GM19452 (cell line): ENCODE measurements around the gene TSSK6.

Source experiments
- ATAC-seq: cut with Tn5 transposase; IDR thresholded peaks from one replicate; pipeline ENCODE4 v1.9.1; 2021; ENCODE audit not compliant: unreplicated experiment

Gene TSSK6

DNA sequence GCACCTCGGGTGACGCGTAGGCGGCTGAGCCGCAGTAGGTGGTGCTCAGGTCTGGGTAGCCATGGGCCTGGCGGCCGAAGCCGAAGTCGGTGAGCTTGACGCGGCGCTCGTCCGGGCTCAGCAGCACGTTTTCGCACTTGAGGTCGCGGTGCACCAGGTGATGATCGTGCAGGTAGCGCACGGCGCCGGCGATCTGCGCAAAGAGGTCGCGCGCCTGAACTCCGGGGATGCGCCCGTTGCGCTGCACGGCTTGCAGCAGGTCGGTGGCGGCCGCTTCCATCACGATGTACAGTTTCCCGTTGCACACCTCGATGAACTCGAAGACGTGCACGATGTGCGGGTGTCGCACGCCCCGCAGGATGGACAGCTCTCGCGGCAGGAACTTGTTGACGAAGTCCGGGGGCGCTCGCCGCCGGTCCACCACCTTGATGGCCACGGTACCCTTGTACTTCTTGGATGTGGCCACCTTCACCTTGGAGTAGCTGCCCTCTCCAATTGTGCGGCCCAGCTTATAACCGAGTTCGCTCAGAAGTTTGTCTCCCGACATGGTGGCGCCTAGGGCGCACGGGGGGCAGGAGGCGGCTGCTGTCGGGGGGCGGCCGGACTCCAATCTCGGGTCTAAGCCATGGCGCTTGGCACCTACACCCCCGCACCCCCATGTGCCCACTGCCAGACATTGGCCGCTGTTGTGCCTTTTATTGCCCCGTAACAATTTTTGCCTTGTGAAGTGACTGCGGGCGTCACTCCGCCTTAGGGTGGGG lies at the start of gene TSSK6:
TSSK6 (minus strand) TSS at position 668 of the 761 bp plus-strand sequence; CDS start at position 547, 121 bp downstream.
- no peak for ATAC-seq

GRCh38 chr19:19563348-19563848 lies 48.0 kb upstream of the TSSK6 start:
- no peak for ATAC-seq

GRCh38 chr19:19562665-19563347 lies 47.5 kb upstream of the TSSK6 start:
- ATAC-seq: no peak

DNA sequence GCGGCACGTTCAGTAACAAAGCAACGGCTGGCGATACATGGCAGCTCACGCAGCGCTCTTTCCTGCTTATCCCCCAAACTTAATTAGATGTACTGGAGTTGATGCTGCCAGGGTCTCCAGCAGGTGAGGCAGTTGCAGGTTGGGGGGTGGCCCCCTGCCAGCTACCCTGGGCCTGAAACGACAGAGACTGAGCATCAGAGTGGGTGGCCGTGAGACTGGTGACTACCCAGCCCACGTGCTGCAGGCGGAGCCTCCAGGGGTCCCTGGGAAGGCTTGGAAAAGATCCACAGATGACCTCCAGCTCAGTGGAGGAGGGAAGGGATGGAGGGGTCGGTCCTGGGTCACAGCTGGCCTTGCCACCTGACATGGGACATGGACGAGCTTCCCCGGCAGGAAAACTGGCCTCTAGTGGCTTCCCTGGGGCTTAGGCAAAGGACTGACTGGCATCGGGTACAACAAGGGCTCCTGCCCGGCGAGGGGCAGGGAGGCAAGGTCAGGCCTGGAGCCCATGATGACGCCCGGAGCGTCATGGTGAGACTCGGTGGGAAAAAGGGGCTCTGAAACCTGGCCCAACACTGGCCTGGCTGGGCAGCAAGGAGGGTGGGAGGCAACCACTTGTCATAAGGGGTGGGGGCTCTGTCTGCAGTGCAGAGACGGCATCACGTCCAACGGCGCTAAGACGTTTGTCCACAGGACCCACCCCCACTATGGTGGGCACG lies 46.8 kb upstream of the TSSK6 start:
- no peak for ATAC-seq

DNA sequence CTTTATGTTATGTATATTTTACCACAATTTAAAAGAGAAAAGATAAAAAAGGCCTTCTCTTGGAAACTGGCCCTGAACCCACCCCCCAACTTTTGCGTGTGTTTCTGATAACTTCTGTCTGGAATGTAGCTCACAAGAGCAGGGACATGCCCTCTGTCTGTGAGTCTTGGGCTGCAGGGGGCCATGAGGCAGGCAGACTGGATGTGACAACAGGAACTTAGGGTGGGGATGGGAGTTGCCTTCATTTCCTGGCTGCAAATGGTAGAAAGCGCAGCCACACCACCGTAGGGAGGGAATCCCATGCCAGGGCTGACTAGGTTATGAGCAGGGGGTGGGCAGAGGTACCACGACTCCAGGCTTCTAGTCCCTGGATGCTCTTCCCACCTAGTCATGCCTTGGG lies 44.6 kb upstream of the TSSK6 start:
- no peak for ATAC-seq

GRCh38 chr19:19558636-19559035 lies 43.3 kb upstream of the TSSK6 start:
- no peak for ATAC-seq

DNA sequence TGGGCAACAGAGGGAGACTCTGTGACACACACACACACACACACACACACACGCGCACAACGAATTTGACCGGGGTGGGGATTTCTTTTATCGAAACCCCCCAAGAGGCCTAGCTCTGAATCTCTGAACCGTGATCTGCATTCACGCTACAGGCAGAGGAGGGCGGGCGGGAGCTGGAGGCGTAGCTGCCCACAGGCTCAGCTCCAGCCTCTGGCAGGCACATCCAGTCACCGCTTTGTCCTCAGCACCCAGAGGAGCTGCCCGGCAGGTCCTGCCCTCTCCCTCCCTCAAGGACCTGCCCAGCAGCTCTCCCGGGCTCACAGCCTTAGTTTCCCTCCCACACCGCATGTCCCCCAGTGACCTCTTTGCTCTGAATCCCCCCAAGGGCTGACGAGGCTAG lies 42.7 kb upstream of the TSSK6 start:
- no peak for ATAC-seq

DNA sequence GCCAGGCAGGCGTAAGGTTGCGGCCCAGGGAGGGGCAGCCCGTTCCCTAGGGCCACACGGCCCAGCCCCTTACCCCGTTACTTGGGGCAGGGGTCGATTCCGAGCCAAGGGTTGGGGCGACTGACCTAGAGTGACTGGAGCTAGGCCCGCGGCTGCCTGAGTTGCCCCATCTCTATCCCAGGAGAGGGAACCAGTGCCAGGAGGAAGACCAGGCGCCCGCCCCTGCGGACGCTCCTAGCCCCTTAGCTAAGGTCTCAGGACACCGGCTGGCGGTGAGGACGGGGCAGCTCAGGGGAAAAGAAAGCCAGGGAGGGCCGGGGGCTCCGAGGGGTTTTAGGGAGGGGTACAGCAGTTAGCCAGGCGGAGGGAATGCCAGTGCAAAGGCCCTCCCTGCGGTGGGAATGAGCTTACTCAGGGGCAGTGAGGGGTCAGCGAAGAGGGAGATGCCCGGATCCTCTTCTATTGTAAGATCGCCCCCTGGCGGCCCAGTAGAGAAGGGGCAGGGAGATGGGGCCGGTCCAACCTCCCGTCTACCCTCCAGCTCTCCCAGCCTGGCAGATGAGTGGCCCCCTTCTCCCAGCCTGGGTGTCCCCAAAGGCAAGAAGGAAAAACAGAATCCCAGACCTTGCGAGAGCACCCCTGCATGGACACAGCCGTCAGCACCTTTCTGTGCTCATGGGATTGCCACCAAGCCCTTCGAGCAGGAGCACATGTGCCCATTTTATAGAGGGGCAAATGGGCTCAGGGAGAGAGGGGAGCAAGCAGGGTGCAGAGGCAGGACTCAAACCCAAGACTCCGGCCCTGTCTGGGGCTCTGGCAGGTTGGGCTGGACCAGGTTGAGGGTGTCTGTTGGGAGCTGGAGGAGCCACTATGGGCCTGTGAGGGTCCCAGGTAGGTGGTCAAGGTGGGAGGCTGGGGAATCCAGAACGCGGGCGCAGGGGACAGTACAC lies 39.0 kb upstream of the TSSK6 start:
- ATAC-seq: no peak

GRCh38 chr19:19553670-19554069 lies 38.3 kb upstream of the TSSK6 start:
- ATAC-seq: no peak

DNA sequence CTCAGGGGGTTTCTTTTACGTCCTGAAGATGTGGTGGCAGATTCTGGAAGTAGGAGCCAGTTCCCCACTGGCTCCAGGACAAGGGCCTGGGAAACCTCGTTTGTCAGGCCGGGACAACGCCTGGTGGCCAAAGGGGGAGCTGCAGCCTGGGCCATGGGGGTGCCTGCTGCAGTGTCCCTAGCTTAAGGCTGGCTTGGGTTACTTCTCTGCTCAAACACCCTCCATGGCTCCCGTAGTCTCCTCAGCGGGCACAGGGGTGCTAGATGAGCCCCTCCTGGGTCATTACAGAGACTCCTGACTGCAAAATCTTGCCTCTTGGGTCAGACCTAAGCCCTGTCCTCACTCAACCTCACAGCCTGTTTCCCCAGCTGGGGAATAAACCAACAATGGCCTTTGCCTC lies 37.5 kb upstream of the TSSK6 start:
- no peak for ATAC-seq

DNA sequence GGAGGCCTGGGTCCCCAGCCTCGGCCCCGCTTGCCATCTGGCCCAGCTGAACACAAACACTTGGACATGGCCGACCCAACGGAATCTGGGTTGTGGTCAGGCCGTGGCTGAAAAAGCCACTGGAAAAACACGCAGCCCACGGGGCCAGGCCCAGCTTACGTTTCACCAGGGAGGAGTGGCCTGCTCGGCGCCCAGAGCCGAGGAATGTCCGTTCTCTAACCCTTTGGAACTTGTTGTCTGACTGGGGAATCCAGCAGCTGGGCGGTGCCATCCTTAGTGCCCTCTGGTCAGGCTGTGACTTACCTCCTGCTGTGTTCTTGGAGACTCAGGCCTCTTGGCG lies 36.5 kb upstream of the TSSK6 start:
- no peak for ATAC-seq

GRCh38 chr19:19550972-19551852 lies 35.9 kb upstream of the TSSK6 start:
- no peak for ATAC-seq

DNA sequence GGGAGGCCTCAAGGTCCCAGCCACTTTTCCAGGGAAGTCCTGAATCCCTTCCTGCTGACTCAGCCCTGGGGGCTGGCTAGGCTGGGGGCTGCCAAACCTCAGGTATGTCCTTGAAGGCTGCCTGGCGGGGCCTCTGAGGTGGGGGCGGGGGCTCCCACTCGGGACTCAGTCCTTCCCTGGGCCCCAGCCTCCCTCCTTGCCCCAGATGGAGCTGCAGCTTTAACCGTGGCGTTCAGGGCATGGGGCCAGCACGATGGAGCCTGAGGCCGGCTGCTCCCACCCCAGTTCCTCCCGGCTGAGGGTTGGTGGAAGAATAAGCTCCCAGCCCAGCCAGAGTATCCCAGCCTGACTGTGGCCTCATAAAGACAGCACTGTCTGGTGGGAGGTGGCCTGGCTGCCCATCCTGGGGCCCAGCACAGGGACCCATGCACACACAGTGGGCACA lies 35.2 kb upstream of the TSSK6 start:
- ATAC-seq: no peak

- ATAC-seq: no peak
Measured at GRCh38 chr19:19549804-19550464, 34.6 kb upstream of the TSSK6 start.

GRCh38 chr19:19548915-19549759 lies 33.8 kb upstream of the TSSK6 start:
- ATAC-seq: no peak

DNA sequence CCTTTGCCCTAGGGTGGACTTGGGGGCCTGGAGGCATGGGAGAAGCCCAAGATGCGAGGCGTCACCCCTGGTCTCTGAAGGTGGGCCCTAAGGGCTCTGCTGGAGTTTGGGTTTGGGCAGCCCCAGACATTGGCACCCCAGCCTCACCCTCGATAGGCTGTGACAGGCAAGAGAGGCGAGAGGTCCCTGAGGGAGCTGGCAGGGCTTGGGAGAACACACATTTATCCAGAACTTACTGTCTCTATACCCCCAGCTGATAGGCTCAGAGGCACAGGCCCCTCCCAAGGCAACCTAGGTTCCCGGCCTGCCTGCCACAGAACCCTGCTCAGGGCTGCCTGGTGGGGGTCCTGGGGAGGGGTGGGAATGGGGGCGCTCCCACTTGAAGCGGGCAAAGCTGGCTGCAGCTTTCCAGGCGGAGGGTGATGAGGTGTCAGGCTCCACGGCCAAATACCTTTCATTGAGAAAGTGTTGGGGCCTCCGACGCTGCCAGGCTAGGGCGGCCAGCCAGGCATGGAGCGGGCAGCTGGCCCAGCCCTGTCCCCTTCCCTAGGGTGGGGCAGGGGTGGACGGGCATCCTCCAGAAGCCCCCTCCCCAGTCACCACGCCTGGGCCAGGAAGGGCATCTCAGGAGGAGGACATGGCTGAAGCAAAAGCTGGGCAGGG lies 32.5 kb upstream of the TSSK6 start:
- no peak for ATAC-seq

DNA sequence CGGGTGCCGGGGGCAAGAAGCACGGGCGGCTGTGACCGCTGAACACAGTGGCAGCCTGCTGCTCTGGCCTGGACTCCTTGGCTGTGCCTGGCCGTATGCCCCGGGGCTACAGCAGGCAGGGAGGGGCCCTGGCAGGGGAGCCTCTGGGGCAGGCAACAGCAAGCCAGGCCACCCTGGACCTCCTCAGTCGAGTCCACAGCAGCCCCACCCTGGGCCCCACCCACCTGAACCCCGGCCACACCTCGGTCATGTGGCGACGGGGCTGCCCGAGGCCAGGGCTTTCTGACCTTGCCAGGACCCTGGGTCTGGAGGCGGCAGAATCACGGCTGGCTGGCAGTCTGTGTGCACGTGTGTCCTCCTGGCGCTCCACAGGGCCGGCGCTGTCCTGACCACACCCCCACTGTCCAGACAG lies 31.4 kb upstream of the TSSK6 start:
- ATAC-seq: no peak

- no peak for ATAC-seq
Measured at GRCh38 chr19:19545707-19546106, 30.4 kb upstream of the TSSK6 start.
